ENCODE results near the gene ZNF124. TPM values are rescaled to one million over a fixed set of nuclear protein-coding genes. Genes with fewer than 3 reads are reported as not detected.

The ZNF124 gene
- total and polyA plus RNA-seq, 2 experiments from 2014 or later, result 7.0 to 74.2 TPM

DNA sequence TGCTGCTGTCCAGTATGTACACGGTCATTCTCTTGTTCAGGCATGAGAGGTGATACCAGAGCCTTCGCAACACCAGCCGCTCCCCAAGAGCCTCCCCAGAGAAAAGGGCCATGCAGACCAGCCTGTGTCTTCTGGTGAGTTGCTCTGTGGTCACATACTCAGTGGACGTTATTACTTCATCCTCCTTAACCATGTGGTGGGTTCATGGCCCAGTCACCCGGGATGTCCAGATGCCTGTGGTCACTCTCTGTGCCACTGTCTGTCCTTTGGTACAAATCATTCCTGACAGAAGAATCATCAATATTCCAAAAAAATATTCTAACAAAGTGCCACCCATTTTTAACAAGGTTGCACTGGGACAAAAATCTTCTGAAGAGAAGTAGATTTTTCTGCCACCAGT lies 8.8 kb upstream of the ZNF124 start:
- no peak overlapping the region for H3K4me3 ChIP-seq
- WGBS (ENCODE audit: low lambda C conversion rate, missing lambda C conversion rate), result 97% methylated on average over 5 of the region's 5 CpGs
- H3K9me3 ChIP-seq (ENCODE audit: low read depth), result no peaks in the 10 kb centered on the region

GRCh38 chr1:247177755-247178154 lies 5.9 kb upstream of the ZNF124 start:
- no peaks in the 10 kb centered on the region for H3K27me3 ChIP-seq
- no peaks in the 10 kb centered on the region for H3K4me1 ChIP-seq (ENCODE audit: insufficient read depth)
- H3K9me3 ChIP-seq (ENCODE audit: low read depth), result no peaks in the 10 kb centered on the region
- no peak overlapping the region for H3K4me2 ChIP-seq
- TF ChIP-seq EZH2phosphoT487 (IDR thresholded peaks at IDR 0.05; ENCODE audit: low read depth, severe bottlenecking, unreplicated experiment), result no peak
- TF ChIP-seq, protein P1, sequence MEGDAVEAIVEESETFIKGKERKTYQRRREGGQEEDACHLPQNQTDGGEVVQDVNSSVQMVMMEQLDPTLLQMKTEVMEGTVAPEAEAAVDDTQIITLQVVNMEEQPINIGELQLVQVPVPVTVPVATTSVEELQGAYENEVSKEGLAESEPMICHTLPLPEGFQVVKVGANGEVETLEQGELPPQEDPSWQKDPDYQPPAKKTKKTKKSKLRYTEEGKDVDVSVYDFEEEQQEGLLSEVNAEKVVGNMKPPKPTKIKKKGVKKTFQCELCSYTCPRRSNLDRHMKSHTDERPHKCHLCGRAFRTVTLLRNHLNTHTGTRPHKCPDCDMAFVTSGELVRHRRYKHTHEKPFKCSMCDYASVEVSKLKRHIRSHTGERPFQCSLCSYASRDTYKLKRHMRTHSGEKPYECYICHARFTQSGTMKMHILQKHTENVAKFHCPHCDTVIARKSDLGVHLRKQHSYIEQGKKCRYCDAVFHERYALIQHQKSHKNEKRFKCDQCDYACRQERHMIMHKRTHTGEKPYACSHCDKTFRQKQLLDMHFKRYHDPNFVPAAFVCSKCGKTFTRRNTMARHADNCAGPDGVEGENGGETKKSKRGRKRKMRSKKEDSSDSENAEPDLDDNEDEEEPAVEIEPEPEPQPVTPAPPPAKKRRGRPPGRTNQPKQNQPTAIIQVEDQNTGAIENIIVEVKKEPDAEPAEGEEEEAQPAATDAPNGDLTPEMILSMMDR (IDR thresholded peaks at IDR 0.05; ENCODE audit: poor library complexity), result no peak
- TF ChIP-seq EZH2 (IDR thresholded peaks at IDR 0.05; ENCODE audit: borderline replicate concordance), result no peak
- no peak overlapping the region for H3K4me3 ChIP-seq
- no peaks in the 10 kb centered on the region for H4K20me1 ChIP-seq (ENCODE audit: insufficient read depth, poor library complexity, severe bottlenecking)
- DNase-seq (ENCODE audit: low spot score), result no peak
- no peak overlapping the region for H3K27ac ChIP-seq
- H2AFZ ChIP-seq, result no peak overlapping the region
- H3K79me2 ChIP-seq, result no peaks in the 10 kb centered on the region
- no peaks in the 10 kb centered on the region for H3K9me2 ChIP-seq (replicated peaks; ENCODE audit: insufficient read depth)
- H3K36me3 ChIP-seq (replicated peaks; ENCODE audit: insufficient read depth, low read depth), result no peaks in the 10 kb centered on the region

More for the DNA sequence above, 8.8 kb upstream of the ZNF124 start:
- H3K27ac ChIP-seq, result no peak overlapping the region
- H2AFZ ChIP-seq, result no peak overlapping the region
- no peaks in the 10 kb centered on the region for H3K79me2 ChIP-seq
- no peaks in the 10 kb centered on the region for H3K36me3 ChIP-seq (replicated peaks; ENCODE audit: insufficient read depth, low read depth)
- no peaks in the 10 kb centered on the region for H3K27me3 ChIP-seq
- no peaks in the 10 kb centered on the region for H3K4me1 ChIP-seq (ENCODE audit: insufficient read depth)
- no peak for DNase-seq (ENCODE audit: low spot score)
- H3K4me2 ChIP-seq, result no peak overlapping the region
- no peaks in the 10 kb centered on the region for H4K20me1 ChIP-seq (ENCODE audit: insufficient read depth, poor library complexity, severe bottlenecking)
- no peaks in the 10 kb centered on the region for H3K9me2 ChIP-seq (replicated peaks; ENCODE audit: insufficient read depth)
- TF ChIP-seq EZH2 (IDR thresholded peaks at IDR 0.05; ENCODE audit: borderline replicate concordance) (no peak), EZH2phosphoT487 (IDR thresholded peaks at IDR 0.05; ENCODE audit: low read depth, severe bottlenecking, unreplicated experiment) (no peak)
- TF ChIP-seq, protein P1 (IDR thresholded peaks at IDR 0.05; ENCODE audit: poor library complexity), result no peak

- DNase-seq (ENCODE audit: low spot score), result no peak
- 95% methylated on average over 5 of the region's 5 CpGs for WGBS (ENCODE audit: low lambda C conversion rate, missing lambda C conversion rate)
- Histone ChIP-seq H4K20me1 (ENCODE audit: insufficient read depth, poor library complexity, severe bottlenecking) (no peaks in the 10 kb centered on the region), H3K36me3 (replicated peaks; ENCODE audit: insufficient read depth, low read depth) (no peaks in the 10 kb centered on the region), H3K4me3 (no peak overlapping the region), H3K27ac (no peak overlapping the region), H3K9me3 (ENCODE audit: low read depth) (no peaks in the 10 kb centered on the region), H2AFZ (no peak overlapping the region), H3K4me1 (ENCODE audit: insufficient read depth) (no peaks in the 10 kb centered on the region), H3K4me2 (no peak overlapping the region), H3K27me3 (no peaks in the 10 kb centered on the region), H3K9me2 (replicated peaks; ENCODE audit: insufficient read depth) (no peaks in the 10 kb centered on the region), H3K79me2 (no peaks in the 10 kb centered on the region)
- TF ChIP-seq EZH2 (IDR thresholded peaks at IDR 0.05; ENCODE audit: borderline replicate concordance), result no peak
- TF ChIP-seq, protein P1 (IDR thresholded peaks at IDR 0.05; ENCODE audit: poor library complexity), result no peak
- TF ChIP-seq EZH2phosphoT487 (IDR thresholded peaks at IDR 0.05; ENCODE audit: low read depth, severe bottlenecking, unreplicated experiment), result no peak
Measured at GRCh38 chr1:247175458-247175857, 3.6 kb upstream of the ZNF124 start.

DNA sequence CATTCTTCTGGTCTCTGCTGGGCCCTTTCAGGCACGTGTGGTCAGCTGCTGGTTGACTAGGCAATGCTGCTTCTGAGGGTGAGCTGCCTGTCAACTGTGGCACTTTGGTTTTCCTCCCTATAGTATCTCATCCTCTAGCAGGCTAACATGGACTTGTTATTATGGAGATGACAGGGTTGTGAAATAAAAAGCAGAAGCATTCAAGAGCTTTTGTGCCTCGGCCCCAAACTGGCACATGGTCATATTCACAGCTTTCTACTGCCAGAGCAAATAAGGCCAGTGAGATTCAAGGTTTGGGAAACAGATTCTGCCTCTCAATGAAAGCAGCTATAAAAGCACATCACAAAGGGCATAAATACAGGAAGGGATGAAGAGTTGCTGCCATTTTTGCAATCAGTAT lies 1.6 kb upstream of the ZNF124 start:
- Histone ChIP-seq H3K4me2 (no peak overlapping the region), H3K36me3 (replicated peaks; ENCODE audit: insufficient read depth, low read depth) (no peaks in the 10 kb centered on the region), H3K27ac (no peak overlapping the region), H3K4me1 (ENCODE audit: insufficient read depth) (no peaks in the 10 kb centered on the region), H3K79me2 (peaks cover 10% of the 10 kb centered on the region), H3K9me3 (ENCODE audit: low read depth) (no peaks in the 10 kb centered on the region), H2AFZ (no peak overlapping the region), H3K4me3 (no peak overlapping the region), H3K9me2 (replicated peaks; ENCODE audit: insufficient read depth) (no peaks in the 10 kb centered on the region), H3K27me3 (no peaks in the 10 kb centered on the region), H4K20me1 (ENCODE audit: insufficient read depth, poor library complexity, severe bottlenecking) (no peaks in the 10 kb centered on the region)
- no peak for DNase-seq (ENCODE audit: low spot score)
- 77% methylated on average over 2 of the region's 2 CpGs for WGBS (ENCODE audit: low lambda C conversion rate, missing lambda C conversion rate)
- no peak for TF ChIP-seq EZH2phosphoT487 (IDR thresholded peaks at IDR 0.05; ENCODE audit: low read depth, severe bottlenecking, unreplicated experiment)

All from hepatocyte (in vitro differentiated cells).